Calu3 (cell line): ENCODE measurements around the gene LRRN2. TPM values are rescaled to one million over a fixed set of nuclear protein-coding genes. Genes with fewer than 3 reads are reported as not detected.

Source experiments
- BruUV-seq: library from RNA; stranded (reverse); fragments of 400-500 nt; replicated peaks from 2 replicates; lab custom pipeline; 2021; lab: Mats Ljungman, UMichigan
- CTCF ChIA-PET: fragments of 300-600 bp; sonication (Branson Sonifier 250); formaldehyde crosslinking; loops from one replicate; lab custom pipeline; 2022; ENCODE audit warnings: antibody characterized with exemption; lab: Charles Lee
- DNase-seq: peaks from one replicate; pipeline ENCODE4 v3.0.0; 2022
- H3K27ac Mint-ChIP-seq: one replicate; pipeline ENCODE4 v1.8.0; 2022; ENCODE audit warnings: mixed read lengths; ENCODE audit not compliant: unreplicated experiment
- H3K27me3 Mint-ChIP-seq: one replicate; pipeline ENCODE4 v1.8.0; 2022; ENCODE audit warnings: mixed read lengths; ENCODE audit not compliant: unreplicated experiment
- H3K36me3 Mint-ChIP-seq: one replicate; pipeline ENCODE4 v1.8.0; 2022; ENCODE audit warnings: mild to moderate bottlenecking, moderate library complexity, mixed read lengths; ENCODE audit not compliant: insufficient read depth, unreplicated experiment
- H3K4me1 Mint-ChIP-seq: one replicate; pipeline ENCODE4 v1.8.0; 2022; ENCODE audit warnings: mild to moderate bottlenecking, low read depth, mixed read lengths; ENCODE audit not compliant: unreplicated experiment
- H3K4me3 Mint-ChIP-seq: one replicate; pipeline ENCODE4 v1.8.0; 2022; ENCODE audit warnings: mild to moderate bottlenecking, low read depth, moderate library complexity, mixed read lengths; ENCODE audit not compliant: unreplicated experiment
- H3K9me3 Mint-ChIP-seq: one replicate; pipeline ENCODE4 v1.8.0; 2022; ENCODE audit warnings: low read depth, mixed read lengths; ENCODE audit not compliant: unreplicated experiment
- CTCF ChIP-seq: fragments of 200-600 bp; IDR thresholded peaks from one replicate; pipeline ENCODE4 v1.8.0; 2022; ENCODE audit warnings: antibody characterized with exemption; ENCODE audit not compliant: unreplicated experiment
- intact Hi-C: fragments of 100-400 bp; cut with micrococcal nuclease; formaldehyde crosslinking; loops from one replicate; pipeline ENCODE4 v1.10.0; 2022; ENCODE audit not compliant: unreplicated experiment
- total RNA-seq: library from RNA; stranded (reverse); gene quantifications from 2 replicates; pipeline ENCODE4 v1.2.3, GENCODE V29; 2022

Gene LRRN2
- total RNA-seq, 1 experiment from 2014 or later = not detected

- Mint-ChIP-seq H3K9me3 (no peaks in the 10 kb centered on the region), H3K4me1 (peaks cover 8% of the 10 kb centered on the region), H3K27ac (no peak overlapping the region), H3K27me3 (peaks cover 53% of the 10 kb centered on the region), H3K36me3 (no peaks in the 10 kb centered on the region), H3K4me3 (no peak overlapping the region)
- DNase-seq = no peak
- CTCF ChIA-PET = interaction anchor here (0.7 to 0.9 kb wide), 2 partner anchors 8 to 191 kb away, joined by 3 to 4 read pairs; no protein-coding TSS in a partner anchor
- no TSS peak for BruUV-seq
- TF ChIP-seq CTCF = no peak
- intact Hi-C loops = no loop called here
Measured at GRCh38 chr1:204615881-204616280, 69.7 kb downstream of the LRRN2 start.

GRCh38 chr1:204613636-204614035 lies 71.9 kb downstream of the LRRN2 start:
- CTCF ChIA-PET = interaction anchor here (0.5 to 1.2 kb wide), 2 partner anchors 10 to 180 kb away, joined by 4 to 6 read pairs; no protein-coding TSS in a partner anchor
- Mint-ChIP-seq H3K4me1 (no peaks in the 10 kb centered on the region), H3K27me3 (peaks cover 65% of the 10 kb centered on the region), H3K9me3 (no peaks in the 10 kb centered on the region), H3K4me3 (no peak overlapping the region), H3K36me3 (no peaks in the 10 kb centered on the region), H3K27ac (no peak overlapping the region)
- no peak for DNase-seq
- intact Hi-C loops = no loop called here
- BruUV-seq = no TSS peak
- TF ChIP-seq CTCF = no peak

- CTCF ChIA-PET = no interaction called here
- Mint-ChIP-seq H3K27ac (no peak overlapping the region), H3K27me3 (peaks cover 76% of the 10 kb centered on the region), H3K9me3 (no peaks in the 10 kb centered on the region), H3K4me1 (no peaks in the 10 kb centered on the region), H3K36me3 (no peaks in the 10 kb centered on the region), H3K4me3 (no peak overlapping the region)
- no peak for TF ChIP-seq CTCF
- DNase-seq = no peak
- intact Hi-C loops = no loop called here
- BruUV-seq = no TSS peak
Measured at GRCh38 chr1:204612326-204612725, 73.2 kb downstream of the LRRN2 start.

GRCh38 chr1:204611036-204611435 lies 74.5 kb downstream of the LRRN2 start:
- H3K9me3 Mint-ChIP-seq = no peaks in the 10 kb centered on the region
- no TSS peak for BruUV-seq
- H3K27me3 Mint-ChIP-seq = peaks cover 67% of the 10 kb centered on the region
- TF ChIP-seq CTCF = no peak
- no peak overlapping the region for H3K27ac Mint-ChIP-seq
- intact Hi-C loops = no loop called here
- CTCF ChIA-PET = interaction anchor here (1.4 kb wide), 1 partner anchor 43 kb away, joined by 3 read pairs; no protein-coding TSS in a partner anchor
- DNase-seq = no peak
- no peak overlapping the region for H3K4me3 Mint-ChIP-seq
- no peaks in the 10 kb centered on the region for H3K4me1 Mint-ChIP-seq
- H3K36me3 Mint-ChIP-seq = no peaks in the 10 kb centered on the region
